MG63 (cell line): ENCODE results near the gene MYH7. TPM values are rescaled to one million over a fixed set of nuclear protein-coding genes. Genes with fewer than 3 reads are reported as not detected.

Experiments
- DNase-seq: peaks from one replicate; pipeline ENCODE4 v3.0.0-alpha.2; 2020
- H3K27me3 ChIP-seq: fragments of 250-450 bp; sonication (Bioruptor Pico); 2 replicates; pipeline ENCODE4 v1.5.1; 2020; ENCODE audit warnings: mild to moderate bottlenecking, moderate library complexity
- H3K36me3 ChIP-seq: fragments of 250-450 bp; sonication (Bioruptor Pico); 2 replicates; pipeline ENCODE4 v1.5.1; 2020; ENCODE audit warnings: mild to moderate bottlenecking, moderate library complexity
- H3K4me3 ChIP-seq: fragments of 250-450 bp; sonication (Bioruptor Pico); 2 replicates; pipeline ENCODE4 v1.5.1; 2020; ENCODE audit warnings: mild to moderate bottlenecking, moderate library complexity
- H3K9me3 ChIP-seq: fragments of 250-450 bp; sonication (Bioruptor Pico); 2 replicates; pipeline ENCODE4 v1.5.1; 2020; ENCODE audit warnings: mild to moderate bottlenecking, moderate library complexity
- total RNA-seq: library from RNA; depleted of rRNA; stranded (reverse); fragments of >200 nt; shearing (Covaris generic); gene quantifications from 2 replicates; pipeline ENCODE4 v1.2.3, GENCODE V29; 2014; ENCODE audit warnings: low replicate concordance; rRNA removed

MYH7 gene
- total RNA-seq = not detected in 2 replicates

DNA sequence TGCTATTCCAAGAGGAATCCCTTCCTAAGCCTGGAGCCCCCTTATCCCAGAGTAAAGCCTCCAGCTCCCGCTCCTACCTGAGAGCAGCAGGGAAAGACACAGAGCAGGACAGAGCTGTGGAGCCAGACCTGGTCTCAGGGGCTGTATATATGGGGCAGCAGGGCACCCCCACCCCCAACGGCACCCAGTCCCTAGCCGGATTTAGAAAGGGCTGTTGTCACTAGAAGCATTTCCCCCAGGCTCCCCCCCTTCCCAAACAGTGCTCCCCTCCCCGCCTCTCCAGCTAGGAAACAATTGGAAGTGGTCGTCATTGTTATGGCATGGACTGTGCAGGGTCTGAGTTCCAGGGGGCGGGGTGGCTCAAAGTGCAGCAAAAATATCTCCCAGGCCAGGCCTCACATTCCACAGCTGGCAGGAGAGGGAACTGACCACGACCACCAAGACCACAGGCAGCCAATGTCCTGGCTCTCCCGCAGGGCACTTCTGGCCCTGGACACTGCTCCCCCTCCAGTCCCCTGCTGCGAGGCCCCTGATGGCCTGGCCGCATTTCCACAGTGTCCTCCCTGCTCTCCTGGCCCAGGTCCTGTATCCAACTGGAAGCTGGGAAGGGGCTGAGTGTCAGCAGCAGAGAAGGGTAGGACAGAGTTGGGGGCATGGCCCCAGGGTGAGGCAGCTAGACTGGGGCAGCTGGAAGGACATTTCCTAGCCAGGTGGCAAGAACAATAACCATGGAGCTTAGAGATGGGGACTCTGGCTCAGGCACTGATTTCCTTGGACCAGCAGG, at the start of gene MYH7:
MYH7 (minus strand) TSS at position 118 of the 784 bp plus-strand sequence. CDS start 1,928 bp downstream, outside the sequence.
- no peak within 1 kb of the TSS for H3K4me3 ChIP-seq
- H3K27me3 ChIP-seq = no peaks in the 10 kb centered on the region
- no peaks in the 10 kb centered on the region for H3K9me3 ChIP-seq
- H3K36me3 ChIP-seq = no peaks in the 10 kb centered on the region
- DNase-seq = no peak

DNA sequence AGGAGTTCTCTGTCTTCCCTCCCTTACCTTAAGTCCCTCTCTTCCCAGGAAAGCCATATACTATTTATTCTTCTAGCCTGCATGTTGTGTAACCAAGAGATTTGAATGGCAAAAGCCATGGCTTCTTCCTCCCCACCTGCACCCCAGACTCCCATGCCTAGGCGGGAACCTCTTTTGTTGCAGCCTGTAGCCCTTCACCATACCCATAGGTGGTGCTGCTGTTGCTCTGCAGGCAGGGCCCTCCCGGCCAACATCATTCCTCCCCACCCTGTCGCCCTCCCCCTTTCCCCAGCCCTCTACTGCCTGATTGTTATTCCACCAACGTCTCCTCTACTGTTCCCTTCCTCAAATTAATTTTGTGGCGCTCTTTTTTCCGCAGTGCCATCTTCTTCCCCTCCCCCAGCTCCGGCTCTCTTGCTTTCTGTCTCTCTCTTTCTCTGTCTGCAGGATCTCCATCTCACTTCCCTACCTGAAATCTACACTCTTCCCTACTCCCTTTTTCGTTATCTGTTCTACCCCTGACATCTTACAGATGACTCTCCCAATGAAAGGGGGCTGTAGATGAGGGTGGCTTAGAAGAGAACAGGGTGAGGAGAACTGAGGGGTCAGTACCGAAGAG, 47.9 kb upstream of the MYH7 start:
- H3K36me3 ChIP-seq = peaks cover 4% of the 10 kb centered on the region; the same call in 1 of the 2 replicates
- no peak overlapping the region for H3K4me3 ChIP-seq
- no peaks in the 10 kb centered on the region for H3K9me3 ChIP-seq
- H3K27me3 ChIP-seq = no peaks in the 10 kb centered on the region
- DNase-seq = no peak

DNA sequence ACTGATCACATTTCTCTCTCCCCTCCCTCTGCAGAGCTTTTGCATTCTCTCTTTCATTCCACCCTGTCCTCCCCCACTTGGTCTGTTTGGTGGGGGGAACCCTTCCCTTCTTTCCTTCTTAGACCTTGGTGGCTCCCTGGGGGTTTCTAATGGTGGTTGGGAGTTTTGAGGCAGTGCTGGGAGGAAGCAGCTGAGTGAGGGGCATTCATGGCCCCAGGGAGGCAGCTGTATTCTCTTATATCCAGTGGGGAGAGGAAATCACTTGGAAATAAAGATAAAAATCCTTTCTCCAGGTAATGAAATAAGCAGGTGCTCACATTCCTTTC, 47.3 kb upstream of the MYH7 start:
- no peak for DNase-seq
- H3K4me3 ChIP-seq = no peak overlapping the region
- no peaks in the 10 kb centered on the region for H3K27me3 ChIP-seq
- H3K9me3 ChIP-seq = no peaks in the 10 kb centered on the region
- H3K36me3 ChIP-seq = peaks cover 4% of the 10 kb centered on the region; the same call in 1 of the 2 replicates

DNA sequence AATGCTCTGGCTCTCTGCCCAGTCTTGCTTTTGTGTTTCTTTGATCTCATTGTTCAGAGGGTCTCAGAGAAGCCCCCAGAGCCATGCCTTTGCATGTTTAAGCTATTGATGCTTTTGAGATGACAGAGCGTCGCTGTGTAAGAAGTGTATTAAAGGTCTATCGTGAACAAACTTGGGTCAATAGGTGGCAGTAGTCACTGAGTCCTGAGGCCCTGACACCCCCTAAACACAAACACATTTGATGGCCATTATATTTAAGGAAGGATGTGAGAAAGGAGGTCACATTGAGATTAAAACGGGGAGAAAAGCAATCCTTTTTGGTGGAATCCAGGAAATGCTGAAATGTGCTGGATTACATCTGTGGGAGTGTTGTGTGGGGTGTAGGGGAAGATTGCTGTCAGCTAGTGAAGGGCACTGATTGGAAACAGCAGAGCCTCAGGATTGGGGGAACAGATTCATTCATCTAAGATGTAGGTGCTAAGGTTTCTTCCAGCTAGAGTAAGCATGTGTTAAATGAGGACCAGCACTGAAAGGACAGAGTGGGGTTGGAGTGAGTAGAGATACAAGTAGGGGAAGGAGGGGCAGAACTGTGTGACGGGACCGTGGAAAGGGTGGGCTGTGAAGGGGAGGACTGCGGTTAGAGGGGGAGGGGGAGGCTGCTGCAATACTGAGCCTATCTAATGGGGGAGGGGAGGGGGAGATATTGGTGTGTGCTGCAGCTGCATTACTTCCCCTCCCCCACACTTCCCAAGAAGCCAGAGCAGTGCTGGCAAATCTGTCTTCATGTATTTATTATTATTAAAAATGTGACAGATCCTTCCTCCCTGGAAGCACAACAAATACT, 46.7 kb upstream of the MYH7 start:
- H3K36me3 ChIP-seq = peaks cover 4% of the 10 kb centered on the region; the same call in 1 of the 2 replicates
- no peaks in the 10 kb centered on the region for H3K27me3 ChIP-seq
- H3K9me3 ChIP-seq = no peaks in the 10 kb centered on the region
- no peak for DNase-seq
- H3K4me3 ChIP-seq = no peak overlapping the region

DNA sequence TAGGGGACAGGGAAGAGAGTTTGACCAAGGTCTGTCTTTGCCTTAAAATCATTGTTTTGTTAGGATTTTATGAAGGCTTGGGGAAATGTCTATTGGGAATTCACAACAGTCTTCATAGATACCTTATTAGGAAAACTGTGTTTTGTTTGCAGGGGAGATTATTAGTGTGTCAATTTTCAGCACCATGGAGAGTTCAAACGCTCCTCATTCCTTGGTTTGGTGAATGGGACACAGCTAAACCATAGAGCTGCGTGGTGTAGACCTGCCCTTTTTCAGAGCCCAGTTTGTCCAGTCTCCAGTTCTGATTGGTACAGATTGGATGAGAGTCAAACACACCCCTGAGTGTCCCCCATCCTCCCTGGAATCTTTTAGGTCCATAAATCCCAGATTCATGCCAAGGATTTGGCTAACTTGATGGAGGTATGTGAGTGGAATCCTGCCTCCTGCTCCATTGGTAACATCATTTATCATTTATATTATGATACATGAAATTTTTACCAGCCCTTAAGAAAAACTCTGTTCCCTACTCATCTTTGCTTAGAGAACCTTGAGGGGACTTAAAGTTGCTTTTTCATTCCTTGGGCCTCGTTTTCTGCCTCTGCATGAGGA, 46.0 kb upstream of the MYH7 start:
- Histone ChIP-seq H3K9me3 (no peaks in the 10 kb centered on the region), H3K4me3 (no peak overlapping the region), H3K27me3 (no peaks in the 10 kb centered on the region), H3K36me3 (peaks cover 9% of the 10 kb centered on the region; the same call in 1 of the 2 replicates)
- no peak for DNase-seq

DNA sequence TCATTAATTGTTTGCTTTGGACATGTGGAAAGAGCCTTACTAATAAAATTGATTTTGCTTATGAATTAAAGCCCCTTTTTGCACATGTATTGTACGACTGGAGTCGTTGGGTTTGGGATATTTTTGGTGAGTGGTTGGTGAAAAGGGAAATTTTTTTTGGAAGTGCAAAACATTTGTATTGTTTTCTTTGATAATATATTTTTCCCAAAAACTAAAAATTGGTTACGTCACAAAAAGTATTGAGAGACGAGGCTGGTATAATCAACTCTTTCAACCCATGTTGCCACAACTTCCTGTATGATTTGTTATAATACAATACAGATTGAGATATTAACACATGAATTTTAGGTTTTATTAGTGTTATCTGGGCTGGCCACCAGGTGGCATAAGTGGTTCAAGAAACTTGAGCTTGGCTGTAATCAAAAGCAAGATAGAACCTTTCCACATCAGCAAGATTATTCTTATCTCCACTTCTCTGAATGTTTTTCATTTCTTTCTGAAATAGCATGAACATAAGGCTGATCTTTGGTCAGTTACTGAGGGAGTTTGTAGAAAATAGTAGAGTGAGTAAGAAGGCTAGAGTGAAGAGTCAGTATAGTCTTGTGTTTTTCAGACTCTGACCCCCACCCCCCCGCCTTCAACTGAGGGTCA, 42.8 kb upstream of the MYH7 start:
- H3K36me3 ChIP-seq = peaks cover 21% of the 10 kb centered on the region
- no peak overlapping the region for H3K4me3 ChIP-seq
- H3K27me3 ChIP-seq = no peaks in the 10 kb centered on the region
- no peaks in the 10 kb centered on the region for H3K9me3 ChIP-seq
- no peak for DNase-seq

DNA sequence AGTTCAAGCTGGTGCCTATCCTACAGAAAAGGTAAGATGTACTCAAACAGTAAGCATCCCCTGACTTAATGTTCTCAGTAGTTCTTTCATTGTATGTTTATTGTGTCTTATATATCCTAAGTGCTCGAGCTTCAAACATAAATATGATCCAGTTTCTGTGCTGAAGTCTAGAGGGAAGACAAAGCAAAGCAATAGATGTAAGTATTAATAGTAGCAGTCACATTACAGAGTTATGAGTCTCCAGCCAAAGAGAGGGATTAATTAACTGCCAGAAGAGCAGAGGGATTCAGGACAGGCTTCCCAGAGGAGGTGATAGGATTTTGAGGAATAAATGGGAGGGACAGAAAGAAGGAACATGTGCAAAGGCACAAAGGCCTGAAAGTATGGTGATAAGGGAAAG, 35.5 kb upstream of the MYH7 start:
- peaks cover 18% of the 10 kb centered on the region for H3K36me3 ChIP-seq
- DNase-seq = no peak
- no peak overlapping the region for H3K4me3 ChIP-seq
- H3K9me3 ChIP-seq = no peaks in the 10 kb centered on the region
- H3K27me3 ChIP-seq = no peaks in the 10 kb centered on the region

DNA sequence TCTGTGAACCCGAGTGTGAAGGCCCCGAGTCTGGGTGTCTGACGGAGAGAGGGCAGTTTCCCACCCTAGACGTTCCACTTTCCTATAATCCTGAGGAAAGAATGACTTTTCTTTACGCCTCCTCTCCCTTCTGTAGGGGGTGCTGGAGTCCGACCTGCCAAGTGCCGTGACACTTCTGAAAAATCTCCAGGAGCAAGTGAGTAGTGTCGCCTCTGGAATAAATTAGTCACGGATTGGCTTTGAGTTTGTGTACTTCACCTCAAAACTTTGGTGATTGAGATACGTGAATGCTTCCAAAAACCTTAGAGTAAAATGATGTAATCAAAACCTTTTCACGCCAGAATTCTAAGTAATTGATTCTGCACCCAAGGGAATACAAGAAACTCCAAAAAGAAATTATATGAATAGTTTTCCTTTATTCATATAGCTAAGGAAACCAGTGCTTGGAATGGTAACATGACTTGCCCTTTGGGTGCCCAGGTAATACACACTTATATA, 34.5 kb upstream of the MYH7 start:
- Histone ChIP-seq H3K36me3 (peaks cover 12% of the 10 kb centered on the region), H3K4me3 (peak overlapping the region; percentile 94), H3K9me3 (no peaks in the 10 kb centered on the region), H3K27me3 (no peaks in the 10 kb centered on the region)
- no peak for DNase-seq

DNA sequence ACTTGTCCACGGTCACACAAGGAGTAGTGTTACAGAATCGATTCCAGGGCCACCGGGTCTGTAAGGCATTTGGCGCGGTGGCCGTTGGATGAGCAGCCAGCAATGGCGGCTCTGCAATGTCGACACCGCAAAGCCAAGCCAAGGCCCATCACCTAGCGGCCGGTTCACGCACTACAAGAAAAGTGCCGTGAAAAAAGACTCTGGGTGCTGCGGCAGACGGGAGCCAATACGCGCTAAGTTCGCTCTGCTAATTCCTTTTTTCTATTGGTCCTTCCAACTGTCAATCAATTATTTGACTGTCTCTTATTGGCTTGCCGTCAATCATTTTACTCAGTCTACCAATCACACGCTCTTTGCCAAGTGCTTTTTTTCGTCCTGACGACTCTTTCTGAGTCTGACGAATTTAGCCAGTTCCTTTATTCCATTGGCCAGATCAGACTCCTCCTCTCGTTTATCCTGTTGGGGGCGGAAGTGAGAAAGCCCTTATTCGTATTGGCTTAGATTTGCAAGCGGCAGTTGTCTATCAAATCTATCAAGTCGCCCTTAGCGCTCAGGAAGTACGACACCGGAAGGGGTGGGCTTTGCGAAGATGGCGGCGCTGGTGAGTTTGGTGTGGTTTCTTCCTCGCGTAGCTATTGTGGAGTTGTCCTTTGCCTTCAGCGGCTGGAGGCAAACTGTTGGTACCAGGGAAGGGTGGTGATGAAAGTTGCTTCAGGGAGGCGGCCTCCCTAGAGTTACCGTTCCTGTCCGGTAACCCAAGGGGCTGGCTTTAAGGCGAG, 33.9 kb upstream of the MYH7 start, which contains the start of gene NGDN:
NGDN (plus strand) TSS at position 577 of the 779 bp plus-strand sequence; CDS start at position 590, 13 bp downstream.
- DNase-seq = peak; percentile 89
- H3K36me3 ChIP-seq = peaks cover 11% of the 10 kb centered on the region
- peak within 1 kb of the TSS; percentile 94 for H3K4me3 ChIP-seq
- no peaks in the 10 kb centered on the region for H3K27me3 ChIP-seq
- H3K9me3 ChIP-seq = no peaks in the 10 kb centered on the region

DNA sequence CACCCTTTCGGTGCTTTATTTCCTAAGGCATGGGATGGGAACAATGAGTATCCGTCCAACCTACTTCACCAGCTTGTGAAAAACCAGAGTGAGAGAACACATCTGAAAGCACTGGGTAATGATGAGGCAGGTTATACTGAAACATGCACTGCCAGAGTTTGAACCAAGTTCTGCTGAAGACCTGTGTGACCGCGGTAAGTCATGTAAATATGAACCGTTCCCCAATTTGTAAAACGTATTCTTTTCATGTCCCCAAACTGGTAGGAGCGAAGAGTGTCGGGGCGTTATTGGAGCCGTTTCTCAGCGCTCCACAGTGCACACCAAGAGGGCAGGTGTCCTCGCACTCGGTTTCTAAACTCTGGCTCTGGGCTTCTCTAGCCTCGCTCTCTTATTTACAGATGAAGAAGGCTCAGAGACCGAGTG, 33.3 kb upstream of the MYH7 start:
- Histone ChIP-seq H3K27me3 (no peaks in the 10 kb centered on the region), H3K9me3 (no peaks in the 10 kb centered on the region), H3K4me3 (peak overlapping the region; percentile 49), H3K36me3 (peaks cover 11% of the 10 kb centered on the region)
- no peak for DNase-seq

DNA sequence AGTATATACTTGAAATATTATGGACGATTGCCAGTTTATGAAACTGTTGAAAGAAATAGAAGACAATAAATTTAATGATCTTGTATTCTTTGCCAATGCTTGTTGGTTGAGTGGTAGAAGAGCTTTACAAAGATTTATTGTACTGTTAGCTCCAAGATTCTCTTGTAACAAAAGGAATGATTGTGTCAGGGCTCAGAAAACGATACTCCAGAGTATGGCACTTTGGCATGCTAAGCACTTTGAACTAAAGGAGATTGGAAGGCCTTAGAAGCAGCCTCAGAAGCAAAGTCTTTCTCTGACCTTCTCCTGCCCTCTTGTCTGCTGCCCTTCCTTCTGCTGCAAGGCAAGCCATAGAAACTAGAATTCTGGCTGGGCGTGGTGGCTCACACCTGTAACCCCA, 29.8 kb upstream of the MYH7 start:
- DNase-seq = no peak
- Histone ChIP-seq H3K4me3 (no peak overlapping the region), H3K27me3 (no peaks in the 10 kb centered on the region), H3K9me3 (no peaks in the 10 kb centered on the region), H3K36me3 (no peaks in the 10 kb centered on the region)

DNA sequence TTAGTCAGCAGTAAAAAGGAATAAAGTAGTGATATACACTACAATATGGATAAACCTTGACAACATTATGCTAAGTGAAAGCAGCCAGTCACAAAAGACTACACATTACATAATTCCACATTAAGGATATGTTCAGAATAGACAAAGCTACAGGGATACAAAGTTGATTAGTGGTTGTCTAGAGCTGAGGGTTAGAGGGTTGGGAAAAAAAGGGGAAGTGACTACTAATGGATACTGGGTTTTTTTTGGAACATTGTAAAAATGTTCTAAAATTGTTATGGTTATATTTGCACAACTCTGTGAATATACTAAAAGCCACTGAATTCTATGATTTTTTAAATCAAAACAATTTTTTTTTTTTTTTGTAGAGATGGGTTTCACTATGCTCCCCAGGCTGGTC, 29.2 kb upstream of the MYH7 start:
- DNase-seq = no peak
- H3K36me3 ChIP-seq = no peaks in the 10 kb centered on the region
- H3K4me3 ChIP-seq = no peak overlapping the region
- no peaks in the 10 kb centered on the region for H3K9me3 ChIP-seq
- H3K27me3 ChIP-seq = no peaks in the 10 kb centered on the region

DNA sequence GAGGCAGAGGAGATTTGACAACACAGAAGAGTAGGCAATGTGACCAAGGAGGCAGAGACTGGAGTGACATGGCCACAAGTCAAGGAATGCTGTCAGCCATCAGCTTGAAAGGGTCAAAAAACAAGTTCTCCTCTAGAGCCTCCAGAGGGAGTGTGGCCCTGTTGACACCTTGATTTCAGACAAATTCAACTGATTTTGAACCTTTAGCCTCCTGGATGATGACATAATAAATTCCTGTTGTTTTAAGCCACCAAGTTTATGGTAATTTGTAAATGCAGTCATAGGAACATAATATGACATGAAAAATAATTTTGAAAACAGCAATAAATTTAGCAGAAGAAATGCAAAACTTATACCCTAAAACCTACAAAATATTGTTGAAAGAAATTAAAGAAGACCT, 25.5 kb upstream of the MYH7 start:
- Histone ChIP-seq H3K27me3 (no peaks in the 10 kb centered on the region), H3K9me3 (no peaks in the 10 kb centered on the region), H3K4me3 (no peak overlapping the region), H3K36me3 (no peaks in the 10 kb centered on the region)
- no peak for DNase-seq

DNA sequence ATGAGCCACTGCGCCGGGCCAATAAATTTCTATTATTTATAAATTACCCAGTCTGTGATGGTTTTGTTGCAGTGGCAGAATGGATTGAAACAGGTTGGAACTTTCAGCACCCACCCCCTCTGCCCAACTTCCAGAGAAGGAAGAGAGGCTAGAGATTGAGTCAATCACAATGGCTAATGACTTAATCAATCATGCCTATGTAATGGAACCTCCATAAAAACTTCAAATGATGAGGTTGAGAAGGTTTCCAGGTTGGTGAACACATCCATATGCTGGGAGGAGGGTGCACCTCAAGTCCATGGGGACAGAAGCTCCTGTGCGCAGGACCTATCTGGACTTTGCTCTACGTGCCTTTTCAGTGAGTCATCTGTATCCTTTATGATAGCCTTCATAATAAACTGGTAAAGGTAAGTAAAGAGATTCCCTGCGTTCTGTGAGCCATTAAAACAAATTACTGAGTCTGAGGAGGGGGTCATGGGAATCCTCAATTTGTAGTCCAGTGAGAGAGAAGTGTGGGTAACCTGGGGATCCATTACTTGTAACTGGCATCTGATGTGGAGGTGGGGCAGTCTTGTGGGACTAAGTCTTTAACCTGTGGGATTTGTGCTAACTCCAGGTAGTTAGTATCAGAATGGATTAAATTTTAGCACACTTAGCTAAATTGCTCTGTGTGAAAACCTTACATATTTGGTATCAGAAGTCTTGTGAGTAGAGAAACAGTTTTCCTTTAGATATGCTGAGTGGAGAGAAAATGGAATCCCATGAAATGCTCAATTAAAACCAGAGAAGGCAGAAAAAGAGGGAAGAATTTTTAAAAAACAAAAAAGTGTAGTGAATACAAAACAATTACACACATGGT, 22.4 kb upstream of the MYH7 start:
- no peak for DNase-seq
- H3K4me3 ChIP-seq = no peak overlapping the region
- H3K36me3 ChIP-seq = no peaks in the 10 kb centered on the region
- H3K27me3 ChIP-seq = no peaks in the 10 kb centered on the region
- H3K9me3 ChIP-seq = no peaks in the 10 kb centered on the region
